H1 (cell line): ENCODE results near the gene THAP11. TPM values are rescaled to one million over a fixed set of nuclear protein-coding genes. Genes with fewer than 3 reads are reported as not detected.

ENCODE experiments used
- CHD7 ChIP-seq: fragments of 300-600 bp; sonication (generic); IDR thresholded peaks from 2 replicates; pipeline ENCODE4 v1.7.1; 2012; ENCODE audit warnings: low read length, moderate library complexity, mild to moderate bottlenecking, inconsistent platforms; ENCODE audit not compliant: insufficient replicate concordance
- polyA plus RNA-seq, 7 experiments: library from polyadenylated mRNA; depleted of rRNA in 3 of 7; stranded (reverse) in 5 of 7; unstranded in 2 of 7; fragments of >200 nt in 5 of 7; fragments of 200-250 nt in 2 of 7; gene quantifications; 1 replicate in 5 of 7; 2 replicates in 1 of 7; 4 replicates in 1 of 7; pipeline versions ENCODE4 v1.2.1 to v1.2.3, GENCODE V29; 2011 to 2013; ENCODE audit warnings: missing spikeins in 2 of 7, mixed read lengths in 2 of 7
- total RNA-seq: library from RNA; stranded (reverse); fragmentation: NEBNext Ultra II Directional; extraction: Animal tissue kit (Norgen Biotek cat#: 25700); gene quantifications from 2 replicates; pipeline ENCODE4 v1.2.1, GENCODE V29; 2021
- TF ChIP-seq, protein P1 (sequence below), 3 experiments: IDR thresholded peaks; 1 replicate in 2 of 3; 2 replicates in 1 of 3; pipeline versions ENCODE4 v1.5.1 to v1.6.1; 2011; ENCODE audit warnings: low read length in 3 of 3, mild to moderate bottlenecking in 3 of 3, inconsistent platforms in 2 of 3, low read depth in 1 of 3, moderate library complexity in 1 of 3; ENCODE audit not compliant: insufficient read depth in 1 of 3; ENCODE audit errors: control extremely low read depth in 1 of 3

THAP11 gene
- total and polyA plus RNA-seq, 2 of the 8 experiments (the other 6 are each of a cell fraction or from before 2014, with no cell fraction given), result 50.8 to 54.8 TPM

- no peak for TF ChIP-seq CHD7
- TF ChIP-seq, protein P1, sequence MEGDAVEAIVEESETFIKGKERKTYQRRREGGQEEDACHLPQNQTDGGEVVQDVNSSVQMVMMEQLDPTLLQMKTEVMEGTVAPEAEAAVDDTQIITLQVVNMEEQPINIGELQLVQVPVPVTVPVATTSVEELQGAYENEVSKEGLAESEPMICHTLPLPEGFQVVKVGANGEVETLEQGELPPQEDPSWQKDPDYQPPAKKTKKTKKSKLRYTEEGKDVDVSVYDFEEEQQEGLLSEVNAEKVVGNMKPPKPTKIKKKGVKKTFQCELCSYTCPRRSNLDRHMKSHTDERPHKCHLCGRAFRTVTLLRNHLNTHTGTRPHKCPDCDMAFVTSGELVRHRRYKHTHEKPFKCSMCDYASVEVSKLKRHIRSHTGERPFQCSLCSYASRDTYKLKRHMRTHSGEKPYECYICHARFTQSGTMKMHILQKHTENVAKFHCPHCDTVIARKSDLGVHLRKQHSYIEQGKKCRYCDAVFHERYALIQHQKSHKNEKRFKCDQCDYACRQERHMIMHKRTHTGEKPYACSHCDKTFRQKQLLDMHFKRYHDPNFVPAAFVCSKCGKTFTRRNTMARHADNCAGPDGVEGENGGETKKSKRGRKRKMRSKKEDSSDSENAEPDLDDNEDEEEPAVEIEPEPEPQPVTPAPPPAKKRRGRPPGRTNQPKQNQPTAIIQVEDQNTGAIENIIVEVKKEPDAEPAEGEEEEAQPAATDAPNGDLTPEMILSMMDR (IDR thresholded peaks at IDR 0.05; ENCODE audit: control extremely low read depth in 1 of 3, insufficient read depth in 1 of 3, low read depth in 1 of 3, low read length in 3 of 3), result no peak
Measured at GRCh38 chr16:67879936-67880335, 37.8 kb downstream of the THAP11 start (continued).
